Cerebellar nuclear complex (tissue), 1 donor: ENCODE results near the gene FBRSL1.

Source experiments
- DNase-seq, 2 experiments: peaks; one replicate each; lab custom pipeline; 2025; lab: John Stamatoyannopoulos, UW

The FBRSL1 gene

GRCh38 chr12:132484183-132484890, 5.6 kb upstream of the FBRSL1 start:
- DNase-seq, result no peak

- no peak for DNase-seq
Measured at GRCh38 chr12:132484891-132485441, 5.0 kb upstream of the FBRSL1 start.

DNA sequence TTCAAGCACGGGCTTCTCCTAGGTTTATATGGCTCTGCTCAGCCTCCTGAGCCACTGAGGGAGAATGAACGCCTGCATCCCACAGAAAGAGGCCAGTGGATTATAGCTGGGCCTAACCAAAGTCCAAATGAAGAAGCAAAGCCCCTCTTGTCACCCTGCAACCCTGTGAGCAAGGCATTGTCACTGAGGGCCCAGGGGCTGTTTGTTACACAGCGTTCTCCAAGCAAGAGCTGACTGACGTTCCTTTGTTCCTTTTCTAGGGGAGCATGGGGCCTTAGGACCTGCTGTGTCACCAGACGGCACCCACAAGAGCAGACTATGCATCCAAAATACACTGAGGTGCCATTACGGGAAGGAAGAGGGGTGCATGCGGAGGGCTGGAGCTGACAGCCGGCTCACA, 4.3 kb upstream of the FBRSL1 start:
- no peak for DNase-seq

- no peak for DNase-seq
Measured at GRCh38 chr12:132486168-132486567, 3.8 kb upstream of the FBRSL1 start.

DNA sequence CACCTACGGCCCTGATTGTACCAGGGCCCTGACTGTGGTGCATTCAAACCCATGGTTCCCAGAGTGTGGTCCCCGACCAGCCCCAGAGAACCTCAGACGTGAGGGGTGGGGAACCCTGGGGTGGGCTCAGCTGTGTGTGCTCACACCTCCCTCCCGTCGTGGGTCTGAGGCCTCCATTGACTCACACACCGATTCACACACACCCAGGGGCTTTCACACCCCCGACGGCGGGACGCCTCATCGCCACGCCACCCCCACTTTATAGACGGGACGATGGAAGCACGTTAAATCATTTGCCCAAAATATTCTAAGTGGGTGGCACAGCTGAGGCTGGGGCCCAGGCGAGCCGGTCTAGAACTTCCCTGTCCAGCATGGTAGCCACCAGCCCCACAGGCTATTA, 3.4 kb upstream of the FBRSL1 start:
- DNase-seq, result no peak

DNA sequence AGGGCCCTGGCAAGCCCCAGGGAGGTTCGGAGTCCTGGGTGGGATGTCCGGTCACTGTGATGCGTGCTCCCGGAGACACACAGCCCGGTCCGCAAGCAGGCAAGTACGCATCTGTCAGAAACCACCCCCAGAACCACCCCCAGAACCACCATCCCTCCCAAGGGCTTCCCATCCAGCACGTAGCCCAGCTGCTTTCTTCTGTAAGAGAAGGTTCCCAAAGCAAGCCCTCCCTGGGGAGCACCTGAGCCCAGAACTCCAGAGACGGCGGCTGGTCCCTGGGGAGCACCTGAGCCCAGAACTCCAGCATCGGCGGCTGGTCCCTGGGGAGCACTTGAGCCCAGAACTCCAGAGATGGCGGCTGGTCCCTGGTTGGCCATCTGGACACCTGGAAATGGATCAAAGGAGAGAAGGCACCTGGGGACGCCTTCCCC, 2.6 kb upstream of the FBRSL1 start:
- no peak for DNase-seq

DNA sequence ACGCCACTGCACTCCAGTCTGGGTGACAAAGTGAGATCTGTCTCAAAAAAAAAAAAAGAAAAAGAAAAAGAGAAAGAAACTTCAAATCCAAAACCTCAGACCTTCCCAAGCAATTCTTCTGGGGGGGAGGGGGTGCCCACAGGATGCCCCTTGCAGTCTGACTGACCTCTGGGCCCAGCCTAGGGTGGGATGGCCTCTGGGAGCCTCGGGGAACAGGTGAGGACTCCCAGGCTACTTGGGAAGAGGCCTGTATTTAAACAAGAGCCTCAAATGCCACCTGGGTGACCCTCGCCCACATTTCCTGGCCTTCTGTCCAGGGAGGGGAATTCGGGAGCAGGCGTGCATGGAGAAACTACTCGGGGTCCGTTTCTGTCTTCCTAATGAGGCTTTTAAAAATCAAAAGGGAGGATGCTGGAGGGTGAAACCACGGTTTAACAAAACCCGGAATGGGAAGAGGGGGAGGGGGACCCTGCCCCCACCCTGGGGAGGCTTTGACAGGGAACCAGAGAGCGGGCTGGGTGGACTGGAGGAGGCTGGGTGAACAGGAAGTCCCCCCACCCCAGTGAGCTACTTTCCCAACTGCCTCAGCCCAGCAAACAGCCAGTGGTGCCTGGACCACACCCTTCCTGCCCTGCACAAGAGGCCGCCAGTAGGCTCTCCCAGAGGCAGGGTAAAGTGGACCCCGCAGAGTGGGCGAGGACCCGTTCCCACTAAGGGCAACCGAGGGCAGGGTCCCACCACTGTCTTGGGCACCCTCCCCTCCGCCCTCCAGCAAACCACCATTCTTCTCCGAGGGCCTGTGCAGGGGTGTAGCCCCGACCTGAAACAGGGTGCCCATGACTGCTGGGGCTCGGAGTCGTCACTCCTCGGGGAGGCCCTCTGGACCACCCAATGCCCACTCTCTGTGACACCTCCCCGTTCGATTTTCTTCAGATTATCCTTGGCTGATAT, 1.5 kb upstream of the FBRSL1 start:
- DNase-seq, result no peak

DNA sequence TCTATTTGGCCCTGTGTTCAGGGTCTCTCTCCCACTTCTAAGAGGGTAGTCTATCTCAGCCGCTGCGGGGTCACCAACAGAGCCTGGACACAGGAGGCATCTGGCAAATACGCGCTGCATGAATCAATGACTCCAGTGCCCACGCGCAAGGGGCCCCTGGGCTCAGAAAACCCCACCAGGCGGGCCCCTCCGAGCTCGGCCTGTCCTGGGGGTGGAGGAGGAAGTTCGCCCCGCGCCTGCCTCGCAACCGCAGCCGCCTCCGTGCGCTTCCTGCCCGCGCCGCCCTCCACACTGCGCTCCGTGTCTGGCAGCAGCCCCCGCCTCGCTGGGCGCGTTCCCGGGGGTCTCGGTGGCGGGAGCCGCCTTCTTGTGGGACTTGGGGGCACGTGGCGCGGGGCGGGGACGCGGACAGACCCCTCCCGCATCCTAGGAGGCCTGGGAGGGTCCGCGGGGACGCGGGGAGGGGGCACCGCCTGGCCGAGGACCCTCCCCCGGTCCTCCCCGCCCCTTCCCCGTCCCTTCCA, 811 bp upstream of the FBRSL1 start:
- no peak for DNase-seq

GRCh38 chr12:132490422-132491137, 629 bp downstream of the FBRSL1 start:
- DNase-seq, result no peak

DNA sequence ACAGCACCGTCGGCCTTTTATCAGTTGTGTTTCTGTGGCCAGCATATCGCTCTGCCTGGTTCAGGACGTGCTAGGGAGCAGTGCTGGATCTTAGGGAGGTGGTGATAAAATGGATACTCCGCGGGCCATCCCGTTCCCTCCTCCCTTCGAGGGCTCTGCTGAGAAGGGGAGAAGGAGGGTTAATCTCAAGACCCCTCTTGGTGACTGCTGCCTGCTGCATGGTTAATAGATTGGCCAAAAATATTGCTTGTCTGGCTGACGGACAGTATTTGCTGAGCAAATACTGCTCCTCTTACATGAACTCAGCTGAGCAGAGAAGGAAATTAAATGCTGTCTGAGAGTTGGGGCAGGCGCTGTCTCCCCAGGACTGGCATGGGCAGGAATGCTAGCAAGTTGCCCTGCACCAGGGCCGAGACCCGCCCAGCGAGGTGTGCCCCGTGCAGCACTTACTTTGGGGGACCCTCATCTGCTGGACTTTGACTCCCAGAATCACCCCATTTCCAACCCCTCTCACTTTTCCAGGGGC, 1.2 kb downstream of the FBRSL1 start:
- no peak for DNase-seq

- DNase-seq, result no peak
Measured at GRCh38 chr12:132491761-132492378, 1.9 kb downstream of the FBRSL1 start.

GRCh38 chr12:132492522-132492921, 2.6 kb downstream of the FBRSL1 start:
- DNase-seq, result no peak

DNA sequence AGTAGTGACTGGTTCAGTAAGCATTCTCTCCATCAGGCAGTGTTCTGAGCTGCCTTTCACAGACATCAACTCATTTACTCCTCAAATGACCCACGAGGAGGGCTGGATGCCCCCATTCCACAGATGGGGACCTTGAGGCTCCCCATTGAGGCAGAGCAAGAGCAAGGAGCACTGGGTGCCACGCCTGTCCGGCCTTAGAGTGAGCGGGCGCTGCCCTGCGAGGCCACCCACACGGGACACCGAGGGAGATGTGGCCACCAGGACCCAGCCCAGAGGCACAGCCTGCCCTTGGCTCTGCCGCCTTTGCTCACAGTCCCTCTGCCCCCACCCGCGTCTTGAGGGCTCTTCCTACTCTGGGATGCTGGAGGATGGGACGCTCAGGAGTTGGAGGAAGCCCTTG, 3.0 kb downstream of the FBRSL1 start:
- DNase-seq, result no peak

DNA sequence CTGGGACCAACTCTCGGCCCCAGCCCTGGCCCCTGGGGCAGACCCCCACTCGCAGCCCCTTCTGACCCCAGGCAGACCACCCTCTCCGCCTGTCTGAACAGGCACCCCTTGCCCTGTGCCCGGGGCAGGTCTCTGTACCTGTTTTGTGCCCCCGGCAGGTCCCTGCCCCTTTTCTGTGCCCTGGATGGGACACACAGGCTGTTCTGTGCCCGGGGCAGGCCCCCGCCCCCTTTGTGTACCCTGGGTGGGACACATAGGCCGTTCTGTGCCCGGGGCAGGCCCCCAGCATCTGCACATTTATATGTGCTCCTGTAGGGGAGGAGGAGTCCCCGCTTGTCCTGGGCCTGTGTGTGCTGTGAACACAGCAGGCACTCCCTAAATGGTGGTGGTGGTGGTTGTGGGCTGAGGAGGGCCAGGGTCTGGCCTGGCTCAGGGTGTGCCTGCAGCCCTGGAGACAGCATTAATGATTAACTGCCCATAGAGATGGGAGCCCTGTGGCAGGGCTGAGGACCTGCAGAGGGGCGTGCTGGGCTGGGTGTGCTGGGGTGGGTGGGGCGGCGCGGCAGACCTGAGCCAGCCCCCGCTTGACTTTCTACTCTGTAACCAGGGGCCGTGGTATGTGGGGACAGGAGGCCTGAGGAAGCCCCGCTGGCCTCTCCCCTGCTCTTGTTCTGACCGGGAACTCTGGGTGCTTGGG, 3.7 kb downstream of the FBRSL1 start:
- DNase-seq, result no peak

DNA sequence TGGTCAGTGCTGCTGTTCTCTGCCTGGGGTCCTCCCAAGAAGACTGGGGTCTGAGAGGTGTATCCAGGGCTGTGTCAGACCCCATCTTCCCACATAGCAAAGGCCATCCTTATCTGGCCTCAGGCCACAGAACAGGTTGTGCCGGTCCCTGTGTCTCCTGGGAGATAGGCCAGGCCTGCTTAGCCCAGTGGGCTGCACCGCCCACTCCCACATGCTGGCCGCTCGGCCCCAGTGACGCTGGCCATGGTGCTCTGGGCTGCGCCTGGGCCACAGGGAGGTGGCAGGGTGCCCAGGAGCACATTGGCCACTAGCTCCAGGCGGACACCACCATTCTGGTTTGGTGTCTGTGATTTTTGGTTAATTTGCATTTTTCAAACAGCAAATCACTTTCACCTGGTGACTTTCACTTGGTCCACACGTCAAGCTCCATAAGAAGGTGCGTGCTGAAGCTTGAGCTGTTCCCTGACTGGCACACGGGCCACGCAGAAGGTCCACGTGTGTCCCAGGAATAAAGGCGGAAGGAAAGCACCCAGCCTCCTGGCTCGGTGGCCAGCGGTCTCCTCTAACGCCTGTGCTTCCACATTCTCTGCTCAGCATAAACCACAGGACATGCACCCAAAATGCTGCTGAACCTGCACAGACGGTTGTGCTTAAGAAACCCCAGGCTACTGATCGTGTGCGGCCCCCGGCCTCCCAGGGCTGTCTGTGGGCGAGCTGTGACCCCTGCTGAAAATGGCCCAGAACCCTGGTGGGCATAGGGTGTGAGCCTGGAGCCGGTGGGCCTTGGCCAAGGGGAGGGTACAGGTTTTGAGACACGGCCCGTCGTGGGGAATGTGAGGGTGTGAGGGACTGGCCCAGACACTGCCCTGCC, 4.6 kb downstream of the FBRSL1 start:
- DNase-seq, result no peak

DNA sequence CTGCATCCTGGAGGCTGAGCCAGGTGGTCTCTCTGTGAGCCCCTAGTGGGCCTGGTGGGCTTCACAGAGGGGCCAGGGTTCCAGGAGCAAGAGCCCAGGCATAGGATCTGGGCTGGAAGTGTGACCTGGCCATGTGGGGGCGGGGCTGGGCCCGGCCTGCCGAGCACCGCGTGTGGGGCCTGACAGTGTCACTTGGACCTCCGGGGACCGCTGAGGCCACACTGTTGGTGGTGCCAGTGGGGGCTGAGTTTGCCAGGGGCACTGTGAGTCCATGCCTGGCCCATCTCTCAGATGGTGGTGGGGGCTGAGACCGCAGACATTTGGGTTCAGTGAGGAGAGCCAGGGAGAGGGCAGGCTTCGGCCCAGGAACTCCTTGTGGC, 5.2 kb downstream of the FBRSL1 start:
- DNase-seq, result no peak

- no peak for DNase-seq
Measured at GRCh38 chr12:132495629-132496357, 5.8 kb downstream of the FBRSL1 start.

- DNase-seq, result no peak
Measured at GRCh38 chr12:132496358-132496669, 6.4 kb downstream of the FBRSL1 start.

DNA sequence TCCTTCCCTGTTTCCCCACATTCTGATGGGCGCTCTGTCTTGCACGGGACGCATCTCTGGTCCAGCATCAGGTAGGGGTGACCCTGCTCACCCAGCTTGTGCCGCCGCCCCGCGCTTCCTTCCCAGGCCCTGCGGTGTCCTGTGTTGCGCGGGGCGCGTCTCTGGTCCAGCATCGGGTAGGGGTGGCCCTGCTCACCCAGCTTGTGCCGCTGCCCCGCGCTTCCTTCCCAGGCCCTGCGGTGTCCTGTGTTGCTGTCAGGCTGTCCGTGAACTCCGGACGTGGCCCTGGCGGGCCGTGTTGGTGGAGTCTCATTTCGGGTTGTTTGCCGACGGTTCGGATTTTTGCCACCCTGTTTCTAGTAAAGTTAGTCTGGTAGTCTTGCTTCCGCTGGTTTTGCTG, 6.8 kb downstream of the FBRSL1 start:
- DNase-seq, result no peak
